ENCODE results near the gene IQSEC1.
"Not testable (repeated sequence)": the region's sequence is repeated elsewhere in the genome, so short reads cannot be mapped to it uniquely, and the experiment has no call there.

Gene IQSEC1

GRCh38 chr3:12884790-12885582 lies 188.2 kb downstream of the IQSEC1 start:
- DNase-seq: no peak

- DNase-seq: peak; percentile 32
Measured at GRCh38 chr3:12884186-12884680, 189.0 kb downstream of the IQSEC1 start.

- no peak for DNase-seq
Measured at GRCh38 chr3:12882336-12883310, 190.6 kb downstream of the IQSEC1 start.

- DNase-seq: not testable (repeated sequence)
Measured at GRCh38 chr3:12881858-12882257, 191.4 kb downstream of the IQSEC1 start.

- DNase-seq: no peak
Measured at GRCh38 chr3:12879191-12879815, 193.9 kb downstream of the IQSEC1 start.

GRCh38 chr3:12878758-12879157 lies 194.5 kb downstream of the IQSEC1 start:
- not testable (repeated sequence) for DNase-seq

GRCh38 chr3:12878141-12878574 lies 195.1 kb downstream of the IQSEC1 start:
- DNase-seq: no peak

- no peak for DNase-seq
Measured at GRCh38 chr3:12877040-12877439, 196.2 kb downstream of the IQSEC1 start.

- peak; percentile 17 for DNase-seq
Measured at GRCh38 chr3:12875857-12876836, 197.1 kb downstream of the IQSEC1 start.

GRCh38 chr3:12871404-12871983 lies 201.7 kb downstream of the IQSEC1 start:
- DNase-seq: no peak

- DNase-seq: no peak
Measured at GRCh38 chr3:12870942-12871341, 202.3 kb downstream of the IQSEC1 start.

- no peak for DNase-seq
Measured at GRCh38 chr3:12869035-12869621, 204.1 kb downstream of the IQSEC1 start.

- peak; percentile 86 for DNase-seq
Measured at GRCh38 chr3:12868039-12869034, 204.9 kb downstream of the IQSEC1 start.

- no peak for DNase-seq
Measured at GRCh38 chr3:12866836-12867235, 206.4 kb downstream of the IQSEC1 start.

- no peak for DNase-seq
Measured at GRCh38 chr3:12865271-12865670, 208.0 kb downstream of the IQSEC1 start.

- DNase-seq: no peak
Measured at GRCh38 chr3:12862387-12862786, 210.8 kb downstream of the IQSEC1 start.

GRCh38 chr3:12861611-12862010 lies 211.6 kb downstream of the IQSEC1 start:
- no peak for DNase-seq

GRCh38 chr3:12859840-12860239 lies 213.4 kb downstream of the IQSEC1 start:
- DNase-seq: no peak

GRCh38 chr3:12856626-12857025 lies 216.6 kb downstream of the IQSEC1 start:
- no peak for DNase-seq

- no peak for DNase-seq
Measured at GRCh38 chr3:12854565-12854964, 218.7 kb downstream of the IQSEC1 start.

All from fibroblast of upper back skin (primary cell).